ENCODE results near the gene NAB2. TPM values are rescaled to one million over a fixed set of nuclear protein-coding genes. Genes with fewer than 3 reads are reported as not detected.
A peak's percentile ranks its signal among the peaks of the same experiment; 100 is the strongest.

NAB2 gene
- total RNA-seq, 1 experiment from 2014 or later = 17.8 TPM

GRCh38 chr12:57133013-57133569 lies 44.2 kb downstream of the NAB2 start:
- DNase-seq (ENCODE audit: low spot score) = no peak

GRCh38 chr12:57133916-57134315 lies 45.0 kb downstream of the NAB2 start:
- DNase-seq (ENCODE audit: low spot score) = no peak

- no peak for DNase-seq (ENCODE audit: low spot score)
Measured at GRCh38 chr12:57134949-57135348, 46.0 kb downstream of the NAB2 start.

DNA sequence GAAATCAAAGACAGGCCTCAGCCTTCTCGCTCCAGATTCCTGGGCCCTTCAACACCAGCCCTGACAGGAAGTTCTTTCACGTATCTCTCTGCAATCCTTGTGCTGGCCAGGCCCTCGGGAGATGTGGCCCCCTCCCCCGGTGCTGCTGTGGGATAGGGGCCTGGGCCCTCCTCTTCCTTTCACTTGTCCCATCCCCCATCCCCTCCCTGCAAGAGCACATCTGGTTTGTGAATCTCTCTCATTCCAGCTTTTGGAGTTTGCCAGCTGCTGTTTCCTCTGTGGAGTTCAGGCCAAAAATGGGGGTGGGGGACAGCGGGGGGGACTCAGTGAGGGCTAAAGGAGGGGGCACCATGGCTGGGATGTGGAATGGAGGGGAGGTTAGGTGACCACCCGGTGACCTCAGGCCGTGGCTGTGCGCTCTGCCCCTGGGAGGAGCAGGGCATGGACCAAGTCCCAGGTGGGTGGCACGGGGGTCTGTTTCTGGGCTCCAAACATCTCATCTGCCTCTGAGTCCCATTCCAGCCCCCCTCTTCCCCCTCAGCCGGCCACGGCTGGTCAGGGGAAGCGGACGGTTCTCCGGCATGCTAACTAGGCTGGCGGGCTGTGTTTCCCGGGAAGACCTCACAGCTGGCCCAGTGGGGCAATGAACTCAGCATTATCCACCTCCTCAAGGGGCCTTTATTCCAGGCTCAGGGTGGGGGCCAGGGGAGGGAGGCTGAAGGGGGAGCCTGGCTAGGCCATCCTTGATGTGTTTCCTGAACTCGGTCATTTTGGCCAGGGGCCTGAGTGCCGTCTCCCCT lies 46.8 kb downstream of the NAB2 start:
- DNase-seq (ENCODE audit: low spot score) = no peak

DNA sequence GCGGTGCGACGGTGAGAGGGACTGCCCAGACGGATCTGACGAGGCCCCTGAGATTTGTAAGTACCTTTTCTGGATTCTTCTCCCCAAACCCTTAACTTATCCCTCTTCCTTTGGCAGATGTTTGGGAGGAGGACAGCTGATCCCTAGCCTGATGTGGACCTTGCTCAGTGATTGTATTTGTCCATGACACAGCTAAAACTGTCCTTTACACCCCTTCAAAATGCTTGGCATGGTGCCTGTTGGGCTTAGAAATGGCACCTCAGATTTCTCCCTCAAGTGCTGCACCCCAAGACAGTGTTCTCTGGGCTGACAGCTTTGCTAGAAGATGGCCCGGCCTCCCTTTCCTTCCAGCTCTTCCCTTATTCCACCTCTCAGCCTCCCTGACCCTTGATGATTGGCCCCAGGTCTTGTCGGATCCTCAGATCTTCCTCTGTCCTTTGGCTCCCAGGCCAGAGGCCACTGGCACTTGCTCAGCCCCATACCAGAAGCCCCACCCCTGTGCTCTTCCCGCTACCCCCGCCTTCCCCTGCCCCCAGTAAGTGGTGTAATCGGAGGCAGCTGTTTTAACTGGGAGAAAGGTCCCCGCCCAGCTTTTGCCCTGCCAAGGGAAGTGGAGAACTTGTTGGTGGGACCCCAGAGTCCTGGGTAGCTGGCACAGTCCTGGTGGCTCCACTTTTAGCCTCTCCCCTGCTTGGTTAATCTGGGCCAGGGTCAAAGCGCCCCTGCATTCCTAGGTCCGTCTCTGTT lies 49.8 kb downstream of the NAB2 start:
- peak; percentile 28 for DNase-seq (ENCODE audit: low spot score)

DNA sequence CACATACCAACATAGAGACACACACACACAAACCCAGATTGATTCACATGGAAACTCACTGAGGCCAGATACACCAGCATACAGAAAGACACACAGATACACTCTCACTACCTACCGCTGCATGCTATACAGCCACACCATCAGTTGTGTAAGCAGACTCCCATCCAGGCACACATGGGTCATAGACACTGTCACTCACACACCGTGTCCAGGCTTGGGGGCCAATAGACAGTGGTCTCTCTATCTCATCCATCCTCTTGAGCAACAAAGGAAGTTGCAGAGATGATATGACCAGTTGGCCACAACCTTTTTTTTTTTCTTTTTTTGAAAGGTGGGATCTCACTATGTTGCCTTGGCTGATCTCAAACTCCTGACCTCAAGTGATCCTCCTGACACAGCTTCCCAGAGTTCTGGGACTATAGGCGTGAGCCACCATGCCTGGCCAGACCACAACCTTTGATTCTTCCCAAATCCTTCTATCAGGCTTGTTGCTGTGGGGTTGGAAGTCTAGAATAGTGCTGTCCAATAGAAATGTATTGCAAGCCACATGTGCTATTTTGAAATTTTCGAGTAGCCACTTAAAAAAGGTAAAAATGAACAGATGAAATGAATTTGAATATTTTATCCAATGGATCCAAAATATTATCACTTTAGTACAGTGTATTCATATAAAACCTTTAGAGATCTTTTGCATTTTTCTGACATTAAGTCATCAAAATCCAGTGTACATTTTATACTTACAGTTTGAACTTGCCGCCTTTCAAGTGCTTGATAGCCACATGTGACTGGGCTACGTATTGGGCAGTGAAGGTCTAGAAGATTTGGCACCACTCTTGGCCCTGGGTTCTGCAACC lies 51.1 kb downstream of the NAB2 start:
- DNase-seq (ENCODE audit: low spot score) = no peak

DNA sequence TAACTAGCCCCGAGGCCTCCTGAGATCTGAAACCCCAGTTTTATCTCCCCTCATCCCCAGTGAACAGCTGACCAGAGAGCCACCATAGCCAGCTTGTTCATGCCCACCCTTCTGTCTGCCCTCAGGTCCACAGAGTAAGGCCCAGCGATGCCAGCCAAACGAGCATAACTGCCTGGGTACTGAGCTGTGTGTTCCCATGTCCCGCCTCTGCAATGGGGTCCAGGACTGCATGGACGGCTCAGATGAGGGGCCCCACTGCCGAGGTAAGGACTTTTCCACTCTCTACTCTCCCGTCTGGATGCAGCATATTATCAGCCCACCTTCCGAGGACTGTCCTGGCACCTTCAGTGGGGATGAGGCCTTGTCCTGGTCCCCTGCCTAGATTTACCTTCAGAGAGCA lies 52.3 kb downstream of the NAB2 start:
- DNase-seq (ENCODE audit: low spot score) = no peak

- DNase-seq (ENCODE audit: low spot score) = no peak
Measured at GRCh38 chr12:57142121-57142520, 53.2 kb downstream of the NAB2 start.

DNA sequence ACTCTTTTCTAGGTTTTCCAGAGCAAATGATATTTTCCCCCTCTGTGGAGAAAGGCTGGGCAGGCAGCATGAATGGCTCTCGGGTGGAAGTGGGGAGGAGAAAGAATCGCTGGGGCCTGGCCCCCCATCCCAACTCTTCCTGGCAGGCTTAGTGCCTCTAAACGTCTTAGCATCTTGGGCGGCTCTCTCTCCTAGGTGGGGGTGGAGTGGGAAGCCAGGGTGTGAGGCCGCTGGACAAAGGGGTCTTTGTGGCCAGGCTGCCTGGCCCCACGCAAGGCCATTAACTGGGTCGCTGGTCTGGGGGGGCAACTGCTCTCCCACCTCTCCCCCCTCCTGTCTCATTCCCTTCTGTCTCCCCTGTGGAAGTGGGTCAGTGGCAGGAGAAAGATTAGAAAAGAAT lies 53.8 kb downstream of the NAB2 start:
- no peak for DNase-seq (ENCODE audit: low spot score)

GRCh38 chr12:57143454-57143853 lies 54.5 kb downstream of the NAB2 start:
- no peak for DNase-seq (ENCODE audit: low spot score)

Other genes with a start within 250 kb of the NAB2 start
- gene SDR9C7, start 154.7 kb upstream of the NAB2 start, total RNA-seq (2014; rRNA removed; shearing (Covaris generic)) = not detected in 2 replicates
- not detected in 2 replicates for gene RDH16, start 131.5 kb upstream of the NAB2 start, total RNA-seq (2014; rRNA removed; shearing (Covaris generic))
- 3.2 and 3.4 TPM in 2 replicates for gene ZBTB39, start 82.6 kb upstream of the NAB2 start, total RNA-seq (2014; rRNA removed; shearing (Covaris generic))
- not detected in 2 replicates for gene TAC3, start 72.6 kb upstream of the NAB2 start, total RNA-seq (2014; rRNA removed; shearing (Covaris generic))
- gene MYO1A, start 39.0 kb upstream of the NAB2 start, total RNA-seq (2014; rRNA removed; shearing (Covaris generic)) = 0.76 and 1.8 TPM in 2 replicates
- 12.5 and 13.6 TPM in 2 replicates for gene NEMP1, start 10.3 kb upstream of the NAB2 start, total RNA-seq (2014; rRNA removed; shearing (Covaris generic))
- gene STAT6, start 22.2 kb downstream of the NAB2 start, total RNA-seq (2014; rRNA removed; shearing (Covaris generic)) = 114 and 125 TPM in 2 replicates
- 22.8 and 25.2 TPM in 2 replicates for gene LRP1, start 39.4 kb downstream of the NAB2 start, total RNA-seq (2014; rRNA removed; shearing (Covaris generic))
- not detected in 2 replicates for gene LRP1-AS, start 58.5 kb downstream of the NAB2 start, total RNA-seq (2014; rRNA removed; shearing (Covaris generic))
- 0.97 and 2.8 TPM in 2 replicates for gene NXPH4, start 127.7 kb downstream of the NAB2 start, total RNA-seq (2014; rRNA removed; shearing (Covaris generic))
- 295 and 298 TPM in 2 replicates for gene SHMT2, start 140.6 kb downstream of the NAB2 start, total RNA-seq (2014; rRNA removed; shearing (Covaris generic))
- 0.41 and 1.1 TPM in 2 replicates for gene STAC3, start 162.1 kb downstream of the NAB2 start, total RNA-seq (2014; rRNA removed; shearing (Covaris generic))